Germinal center (tissue), 1 donor: ENCODE results near the gene FBXO17.

Experiments used
- DNase-seq: peaks from one replicate; pipeline ENCODE4 v3.0.0; 2012; ENCODE audit warnings: mixed read lengths, low spot score

FBXO17 gene

DNA sequence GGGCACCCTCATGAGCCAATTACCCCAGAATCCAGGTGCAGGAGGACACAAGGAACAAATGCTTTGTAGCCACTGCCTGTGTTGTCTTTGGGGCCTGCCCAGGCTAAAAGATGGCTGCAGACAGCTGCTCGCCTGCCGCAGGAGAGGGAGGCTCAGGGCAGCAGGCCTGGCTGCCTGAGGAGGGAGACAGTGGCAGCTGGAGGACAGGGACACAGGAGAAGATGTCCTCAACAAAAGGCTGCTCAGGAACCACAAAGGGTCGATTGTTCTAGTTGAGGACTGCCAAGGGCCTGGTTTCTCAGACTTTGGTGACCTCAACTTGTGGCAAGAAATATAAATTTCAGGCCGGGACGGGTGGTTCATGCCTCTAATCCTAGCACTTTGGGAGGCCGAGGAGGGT lies 83.8 kb downstream of the FBXO17 start:
- no peak for DNase-seq
